ENCODE data around the gene GPR162. TPM values are rescaled to one million over a fixed set of nuclear protein-coding genes. Genes with fewer than 3 reads are reported as not detected.

GPR162 gene
- total and polyA plus RNA-seq, 4 donors, result 0.59 to 2.4 (median 1.7) TPM

DNA sequence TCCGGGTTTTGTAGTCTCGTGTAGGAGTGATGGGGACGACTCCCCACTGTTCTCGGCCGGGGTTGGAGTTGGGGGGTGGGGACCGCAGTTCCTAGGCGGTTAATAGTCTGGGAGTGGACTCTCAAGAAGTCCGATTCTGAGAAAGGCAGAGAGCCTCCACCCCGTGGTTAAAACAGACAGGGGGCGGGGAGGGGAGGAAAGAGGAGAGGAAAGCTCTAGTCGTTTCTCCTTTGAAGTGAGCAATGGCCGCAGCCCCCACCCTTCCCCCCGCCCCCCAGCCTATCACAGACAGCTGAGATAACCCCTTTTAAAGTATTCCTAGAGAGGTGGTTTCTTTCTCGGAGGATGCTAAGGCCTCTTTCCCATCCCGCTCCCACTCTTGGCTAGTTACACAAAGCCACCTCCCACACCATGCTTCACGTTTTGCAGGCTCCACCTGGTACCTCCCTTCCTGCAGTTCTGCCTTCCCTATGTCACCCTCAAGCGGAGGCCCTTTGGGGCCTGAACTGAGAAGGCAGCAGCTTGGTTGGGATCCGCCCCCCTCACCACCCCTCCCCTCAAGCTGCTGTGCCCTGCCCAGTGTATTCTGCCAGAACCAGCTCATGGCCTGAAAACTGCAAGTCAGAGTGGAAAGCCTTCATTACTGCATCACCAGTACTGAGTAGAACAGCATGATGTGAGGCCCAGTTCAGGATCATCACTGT, 31.2 kb downstream of the GPR162 start:
- 5% methylated on average over 18 of the region's 18 CpGs for WGBS
- peak; percentile 60 for DNase-seq (ENCODE audit: low spot score)
- TF ChIP-seq NR2F2 (IDR thresholded peaks at IDR 0.05) (no peak), RXRA (IDR thresholded peaks at IDR 0.05) (no peak), FOXA1 (IDR thresholded peaks at IDR 0.05) (no peak), JUND (IDR thresholded peaks at IDR 0.05) (no peak), GABPA (IDR thresholded peaks at IDR 0.05 in 1 of 2, conservative IDR thresholded peaks at IDR 0.05 in 1 of 2) (no peak)
- TF ChIP-seq, protein P1, sequence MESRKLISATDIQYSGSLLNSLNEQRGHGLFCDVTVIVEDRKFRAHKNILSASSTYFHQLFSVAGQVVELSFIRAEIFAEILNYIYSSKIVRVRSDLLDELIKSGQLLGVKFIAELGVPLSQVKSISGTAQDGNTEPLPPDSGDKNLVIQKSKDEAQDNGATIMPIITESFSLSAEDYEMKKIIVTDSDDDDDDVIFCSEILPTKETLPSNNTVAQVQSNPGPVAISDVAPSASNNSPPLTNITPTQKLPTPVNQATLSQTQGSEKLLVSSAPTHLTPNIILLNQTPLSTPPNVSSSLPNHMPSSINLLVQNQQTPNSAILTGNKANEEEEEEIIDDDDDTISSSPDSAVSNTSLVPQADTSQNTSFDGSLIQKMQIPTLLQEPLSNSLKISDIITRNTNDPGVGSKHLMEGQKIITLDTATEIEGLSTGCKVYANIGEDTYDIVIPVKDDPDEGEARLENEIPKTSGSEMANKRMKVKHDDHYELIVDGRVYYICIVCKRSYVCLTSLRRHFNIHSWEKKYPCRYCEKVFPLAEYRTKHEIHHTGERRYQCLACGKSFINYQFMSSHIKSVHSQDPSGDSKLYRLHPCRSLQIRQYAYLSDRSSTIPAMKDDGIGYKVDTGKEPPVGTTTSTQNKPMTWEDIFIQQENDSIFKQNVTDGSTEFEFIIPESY (IDR thresholded peaks at IDR 0.05), result no peak
- TF ChIP-seq, protein P2, sequence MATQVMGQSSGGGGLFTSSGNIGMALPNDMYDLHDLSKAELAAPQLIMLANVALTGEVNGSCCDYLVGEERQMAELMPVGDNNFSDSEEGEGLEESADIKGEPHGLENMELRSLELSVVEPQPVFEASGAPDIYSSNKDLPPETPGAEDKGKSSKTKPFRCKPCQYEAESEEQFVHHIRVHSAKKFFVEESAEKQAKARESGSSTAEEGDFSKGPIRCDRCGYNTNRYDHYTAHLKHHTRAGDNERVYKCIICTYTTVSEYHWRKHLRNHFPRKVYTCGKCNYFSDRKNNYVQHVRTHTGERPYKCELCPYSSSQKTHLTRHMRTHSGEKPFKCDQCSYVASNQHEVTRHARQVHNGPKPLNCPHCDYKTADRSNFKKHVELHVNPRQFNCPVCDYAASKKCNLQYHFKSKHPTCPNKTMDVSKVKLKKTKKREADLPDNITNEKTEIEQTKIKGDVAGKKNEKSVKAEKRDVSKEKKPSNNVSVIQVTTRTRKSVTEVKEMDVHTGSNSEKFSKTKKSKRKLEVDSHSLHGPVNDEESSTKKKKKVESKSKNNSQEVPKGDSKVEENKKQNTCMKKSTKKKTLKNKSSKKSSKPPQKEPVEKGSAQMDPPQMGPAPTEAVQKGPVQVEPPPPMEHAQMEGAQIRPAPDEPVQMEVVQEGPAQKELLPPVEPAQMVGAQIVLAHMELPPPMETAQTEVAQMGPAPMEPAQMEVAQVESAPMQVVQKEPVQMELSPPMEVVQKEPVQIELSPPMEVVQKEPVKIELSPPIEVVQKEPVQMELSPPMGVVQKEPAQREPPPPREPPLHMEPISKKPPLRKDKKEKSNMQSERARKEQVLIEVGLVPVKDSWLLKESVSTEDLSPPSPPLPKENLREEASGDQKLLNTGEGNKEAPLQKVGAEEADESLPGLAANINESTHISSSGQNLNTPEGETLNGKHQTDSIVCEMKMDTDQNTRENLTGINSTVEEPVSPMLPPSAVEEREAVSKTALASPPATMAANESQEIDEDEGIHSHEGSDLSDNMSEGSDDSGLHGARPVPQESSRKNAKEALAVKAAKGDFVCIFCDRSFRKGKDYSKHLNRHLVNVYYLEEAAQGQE (IDR thresholded peaks at IDR 0.05), result no peak

DNA sequence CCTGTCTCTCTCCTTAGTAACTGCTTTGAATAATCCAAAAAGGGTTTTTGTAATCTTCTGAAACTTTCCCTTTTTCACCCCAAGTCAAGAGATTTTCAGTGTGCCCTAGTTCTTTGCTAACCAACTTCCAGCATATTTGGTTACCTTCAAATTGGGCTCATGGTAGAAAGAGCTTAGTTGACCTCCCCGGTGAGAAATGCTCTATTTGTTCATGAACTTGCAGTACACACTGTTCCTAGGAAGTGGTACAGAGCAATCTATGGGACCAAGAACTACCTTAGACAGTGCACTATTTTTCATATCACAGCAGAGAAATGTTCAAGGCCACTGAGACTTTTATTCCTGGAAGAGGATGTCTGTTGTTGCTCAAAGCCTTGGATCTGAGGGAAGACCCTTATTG, 32.0 kb downstream of the GPR162 start:
- Histone ChIP-seq H3K9ac (ENCODE audit: low read depth in 1 of 2, low read length in 2 of 2) (no peak overlapping the region), H3K36me3 (ENCODE audit: control insufficient read depth in 4 of 4, insufficient read depth in 3 of 4, low read depth in 1 of 4, low read length in 3 of 4) (peaks cover 11 to 31% (median 22%) of the 10 kb centered on the region in 4 donors), H3K27ac (ENCODE audit: low read depth in 1 of 2, low read length in 2 of 2) (no peak overlapping the region), H3K9me3 (ENCODE audit: control insufficient read depth in 4 of 4, low read length in 3 of 4) (no peaks in the 10 kb centered on the region), H3K4me1 (ENCODE audit: control insufficient read depth in 4 of 4, insufficient read depth in 4 of 4, low read length in 3 of 4) (peaks cover 7 to 23% (median 13%) of the 10 kb centered on the region in 4 donors), H3K27me3 (ENCODE audit: control insufficient read depth in 4 of 4, insufficient read depth in 4 of 4, low read length in 3 of 4) (no peaks in the 10 kb centered on the region), H3K4me3 (ENCODE audit: low read depth in 1 of 3, low read length in 3 of 3) (no peak overlapping the region)
- 39% methylated on average over 1 of the region's 1 CpG for WGBS
- TF ChIP-seq GABPA (IDR thresholded peaks at IDR 0.05 in 1 of 2, conservative IDR thresholded peaks at IDR 0.05 in 1 of 2), result no peak
- TF ChIP-seq, protein P3, sequence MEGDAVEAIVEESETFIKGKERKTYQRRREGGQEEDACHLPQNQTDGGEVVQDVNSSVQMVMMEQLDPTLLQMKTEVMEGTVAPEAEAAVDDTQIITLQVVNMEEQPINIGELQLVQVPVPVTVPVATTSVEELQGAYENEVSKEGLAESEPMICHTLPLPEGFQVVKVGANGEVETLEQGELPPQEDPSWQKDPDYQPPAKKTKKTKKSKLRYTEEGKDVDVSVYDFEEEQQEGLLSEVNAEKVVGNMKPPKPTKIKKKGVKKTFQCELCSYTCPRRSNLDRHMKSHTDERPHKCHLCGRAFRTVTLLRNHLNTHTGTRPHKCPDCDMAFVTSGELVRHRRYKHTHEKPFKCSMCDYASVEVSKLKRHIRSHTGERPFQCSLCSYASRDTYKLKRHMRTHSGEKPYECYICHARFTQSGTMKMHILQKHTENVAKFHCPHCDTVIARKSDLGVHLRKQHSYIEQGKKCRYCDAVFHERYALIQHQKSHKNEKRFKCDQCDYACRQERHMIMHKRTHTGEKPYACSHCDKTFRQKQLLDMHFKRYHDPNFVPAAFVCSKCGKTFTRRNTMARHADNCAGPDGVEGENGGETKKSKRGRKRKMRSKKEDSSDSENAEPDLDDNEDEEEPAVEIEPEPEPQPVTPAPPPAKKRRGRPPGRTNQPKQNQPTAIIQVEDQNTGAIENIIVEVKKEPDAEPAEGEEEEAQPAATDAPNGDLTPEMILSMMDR (IDR thresholded peaks at IDR 0.05; ENCODE audit: low read depth, low read length, missing input control), result no peak
- TF ChIP-seq, protein P4, sequence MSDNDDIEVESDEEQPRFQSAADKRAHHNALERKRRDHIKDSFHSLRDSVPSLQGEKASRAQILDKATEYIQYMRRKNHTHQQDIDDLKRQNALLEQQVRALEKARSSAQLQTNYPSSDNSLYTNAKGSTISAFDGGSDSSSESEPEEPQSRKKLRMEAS (IDR thresholded peaks at IDR 0.05), result no peak
- no peak for TF ChIP-seq TAF1 (conservative IDR thresholded peaks at IDR 0.05)
- TF ChIP-seq FOXA1 (IDR thresholded peaks at IDR 0.05), result no peak
- TF ChIP-seq FOXA2 (IDR thresholded peaks at IDR 0.05), result no peak
- no peak for TF ChIP-seq RAD21 (IDR thresholded peaks at IDR 0.05)
- TF ChIP-seq HNF4G (IDR thresholded peaks at IDR 0.05), result no peak
- TF ChIP-seq RXRA (IDR thresholded peaks at IDR 0.05), result no peak
- TF ChIP-seq, protein P1 (IDR thresholded peaks at IDR 0.05), result no peak
- no peak for TF ChIP-seq YY1 (IDR thresholded peaks at IDR 0.05)
- TF ChIP-seq EGR1 (IDR thresholded peaks at IDR 0.05; ENCODE audit: low read depth in 2 of 2), result no peak
- TF ChIP-seq, protein P2 (IDR thresholded peaks at IDR 0.05), result no peak
- TF ChIP-seq SP1 (IDR thresholded peaks at IDR 0.05), result no peak
- TF ChIP-seq JUND (IDR thresholded peaks at IDR 0.05), result no peak
- TF ChIP-seq, protein P5, sequence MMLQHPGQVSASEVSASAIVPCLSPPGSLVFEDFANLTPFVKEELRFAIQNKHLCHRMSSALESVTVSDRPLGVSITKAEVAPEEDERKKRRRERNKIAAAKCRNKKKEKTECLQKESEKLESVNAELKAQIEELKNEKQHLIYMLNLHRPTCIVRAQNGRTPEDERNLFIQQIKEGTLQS (IDR thresholded peaks at IDR 0.05), result no peak
- no peak for TF ChIP-seq NR2F2 (IDR thresholded peaks at IDR 0.05)
- DNase-seq (ENCODE audit: low spot score), result no peak

More for the DNA sequence above, 31.2 kb downstream of the GPR162 start:
- peaks cover 7 to 23% (median 14%) of the 10 kb centered on the region in 4 donors for H3K36me3 ChIP-seq (ENCODE audit: control insufficient read depth in 4 of 4, insufficient read depth in 3 of 4, low read depth in 1 of 4, low read length in 3 of 4)
- H3K9me3 ChIP-seq (ENCODE audit: control insufficient read depth in 4 of 4, low read length in 3 of 4), result no peaks in the 10 kb centered on the region
- no peaks in the 10 kb centered on the region for H3K27me3 ChIP-seq (ENCODE audit: control insufficient read depth in 4 of 4, insufficient read depth in 4 of 4, low read length in 3 of 4)
- H3K9ac ChIP-seq (ENCODE audit: low read depth in 1 of 2, low read length in 2 of 2), result peak overlapping the region in 1 of 2 donors; percentile 21
- H3K4me3 ChIP-seq (ENCODE audit: low read depth in 1 of 3, low read length in 3 of 3), result peak overlapping the region; percentile 34 to 73 (median 64)
- peak overlapping the region in 1 of 2 donors; percentile 47 for H3K27ac ChIP-seq (ENCODE audit: low read depth in 1 of 2, low read length in 2 of 2)
- H3K4me1 ChIP-seq (ENCODE audit: control insufficient read depth in 4 of 4, insufficient read depth in 4 of 4, low read length in 3 of 4), result peaks cover 7 to 23% (median 13%) of the 10 kb centered on the region in 4 donors
